ENCODE data around the gene CDKL1. TPM values are rescaled to one million over a fixed set of nuclear protein-coding genes. Genes with fewer than 3 reads are reported as not detected.
A peak's percentile ranks its signal among the peaks of the same experiment; 100 is the strongest.

Gene CDKL1
- total and polyA plus RNA-seq, 2 donors (not counting 1 experiment from before 2014, with no cell fraction given), result 5.3 to 7.9 TPM

DNA sequence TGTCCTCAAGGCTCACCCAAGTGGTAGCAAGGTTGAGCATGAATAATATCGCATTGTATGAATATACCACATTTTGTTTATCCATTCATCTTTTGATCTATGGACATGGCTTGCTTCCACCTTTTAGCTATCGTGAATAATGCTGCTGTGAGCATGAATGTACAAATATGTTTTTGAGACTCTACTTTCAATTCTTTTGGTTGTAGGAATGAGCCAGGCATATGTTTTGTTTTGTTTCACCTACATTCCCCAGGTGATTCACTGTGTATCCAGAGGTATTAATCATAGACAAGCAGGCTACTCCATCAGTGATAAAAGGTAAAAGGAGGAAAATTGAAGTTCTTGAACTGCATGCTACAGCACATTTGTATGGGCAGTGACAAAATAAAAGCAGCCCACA is 35.8 kb downstream of the CDKL1 start:
- intact Hi-C loops (cut with micrococcal nuclease), result no loop called here
- no peaks in the 10 kb centered on the region for H3K9me3 Mint-ChIP-seq (ENCODE audit: insufficient read depth)
- H3K4me1 Mint-ChIP-seq, result peaks cover 36% of the 10 kb centered on the region
- Histone ChIP-seq H3K4me2 (replicated peaks; ENCODE audit: low read depth, low read length, poor library complexity, severe bottlenecking) (no peak overlapping the region), H3K27me3 (replicated peaks in 1 of 4; ENCODE audit: control extremely low read depth in 1 of 4, control insufficient read depth in 3 of 4, insufficient read depth in 4 of 4, low read length in 3 of 4) (no peaks in the 10 kb centered on the region), H2AFZ (ENCODE audit: insufficient read depth, low read depth, low read length, poor library complexity, severe bottlenecking) (no peak overlapping the region), H3K9me3 (ENCODE audit: control extremely low read depth in 1 of 3, control insufficient read depth in 2 of 3, insufficient read depth in 1 of 3, low read length in 2 of 3) (peaks cover 0 to 4% (median 0%) of the 10 kb centered on the region in 3 donors), H3K27ac (ENCODE audit: low read length in 2 of 2) (no peak overlapping the region), H3K4me1 (ENCODE audit: control insufficient read depth in 2 of 2, insufficient read depth in 2 of 2, low read length in 2 of 2) (peaks cover 15 to 24% of the 10 kb centered on the region in 2 donors), H3K36me3 (replicated peaks in 1 of 2; ENCODE audit: control extremely low read depth in 1 of 2, control insufficient read depth in 1 of 2, extremely low read depth in 1 of 2, insufficient read depth in 2 of 2, low read length in 1 of 2) (peaks cover 0 to 18% of the 10 kb centered on the region in 2 experiments), H3K4me3 (ENCODE audit: control extremely low read depth in 1 of 5, extremely low read depth in 1 of 5, insufficient read depth in 1 of 5, low read depth in 2 of 5, low read length in 4 of 5) (no peak overlapping the region), H3K79me2 (ENCODE audit: control insufficient read depth, insufficient read depth, low read length) (no peaks in the 10 kb centered on the region), H3K9ac (ENCODE audit: low read length) (no peak overlapping the region), H4K20me1 (ENCODE audit: control insufficient read depth, insufficient read depth, low read length, poor library complexity, severe bottlenecking) (no peaks in the 10 kb centered on the region)
- ChIA-PET CTCF (no interaction called here), POLR2A (no interaction called here)
- H3K27ac Mint-ChIP-seq, result peak overlapping the region; percentile 5
- WGBS (ENCODE audit: insufficient coverage), result no CpG with 5 or more reads among the region's 2 CpGs
- DNase-seq, result no peak
- TF ChIP-seq, protein P1, sequence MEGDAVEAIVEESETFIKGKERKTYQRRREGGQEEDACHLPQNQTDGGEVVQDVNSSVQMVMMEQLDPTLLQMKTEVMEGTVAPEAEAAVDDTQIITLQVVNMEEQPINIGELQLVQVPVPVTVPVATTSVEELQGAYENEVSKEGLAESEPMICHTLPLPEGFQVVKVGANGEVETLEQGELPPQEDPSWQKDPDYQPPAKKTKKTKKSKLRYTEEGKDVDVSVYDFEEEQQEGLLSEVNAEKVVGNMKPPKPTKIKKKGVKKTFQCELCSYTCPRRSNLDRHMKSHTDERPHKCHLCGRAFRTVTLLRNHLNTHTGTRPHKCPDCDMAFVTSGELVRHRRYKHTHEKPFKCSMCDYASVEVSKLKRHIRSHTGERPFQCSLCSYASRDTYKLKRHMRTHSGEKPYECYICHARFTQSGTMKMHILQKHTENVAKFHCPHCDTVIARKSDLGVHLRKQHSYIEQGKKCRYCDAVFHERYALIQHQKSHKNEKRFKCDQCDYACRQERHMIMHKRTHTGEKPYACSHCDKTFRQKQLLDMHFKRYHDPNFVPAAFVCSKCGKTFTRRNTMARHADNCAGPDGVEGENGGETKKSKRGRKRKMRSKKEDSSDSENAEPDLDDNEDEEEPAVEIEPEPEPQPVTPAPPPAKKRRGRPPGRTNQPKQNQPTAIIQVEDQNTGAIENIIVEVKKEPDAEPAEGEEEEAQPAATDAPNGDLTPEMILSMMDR (IDR thresholded peaks at IDR 0.05), result no peak
- TF ChIP-seq EZH2 (IDR thresholded peaks at IDR 0.05; ENCODE audit: borderline replicate concordance, insufficient read depth, low read depth, low read length, poor library complexity, severe bottlenecking), result no peak
- H3K4me3 Mint-ChIP-seq, result no peak overlapping the region
- H3K27me3 Mint-ChIP-seq, result no peaks in the 10 kb centered on the region
- ATAC-seq (ENCODE audit: low read depth), result no peak

DNA sequence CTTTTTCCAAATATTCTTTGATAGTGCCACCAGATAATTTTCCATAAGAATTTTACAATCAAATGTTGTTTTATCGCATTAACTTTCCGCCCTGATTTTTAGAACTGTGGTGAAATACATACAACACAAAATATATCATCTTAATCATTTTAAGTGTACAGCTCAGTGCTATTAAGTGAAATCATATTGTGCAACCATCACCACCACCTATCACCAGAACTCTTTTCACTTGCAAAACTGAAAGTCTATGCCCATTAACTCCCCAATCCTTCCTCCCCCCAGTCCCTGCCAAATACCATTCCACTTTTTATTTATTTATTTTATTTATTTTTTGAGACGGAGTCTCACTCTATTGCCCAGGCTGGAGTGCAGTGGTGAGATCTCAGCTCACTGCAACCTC is 36.6 kb downstream of the CDKL1 start:
- H3K4me1 Mint-ChIP-seq, result peaks cover 32% of the 10 kb centered on the region

More for the DNA sequence above, 36.6 kb downstream of the CDKL1 start:
- Histone ChIP-seq H3K4me3 (ENCODE audit: control extremely low read depth in 1 of 5, extremely low read depth in 1 of 5, insufficient read depth in 1 of 5, low read depth in 2 of 5, low read length in 4 of 5) (no peak overlapping the region), H4K20me1 (ENCODE audit: control insufficient read depth, insufficient read depth, low read length, poor library complexity, severe bottlenecking) (no peaks in the 10 kb centered on the region), H3K9ac (ENCODE audit: low read length) (no peak overlapping the region), H3K9me3 (ENCODE audit: control extremely low read depth in 1 of 3, control insufficient read depth in 2 of 3, insufficient read depth in 1 of 3, low read length in 2 of 3) (peaks cover 0 to 4% (median 0%) of the 10 kb centered on the region in 3 donors), H3K36me3 (replicated peaks in 1 of 2; ENCODE audit: control extremely low read depth in 1 of 2, control insufficient read depth in 1 of 2, extremely low read depth in 1 of 2, insufficient read depth in 2 of 2, low read length in 1 of 2) (peaks cover 0 to 18% of the 10 kb centered on the region in 2 experiments), H3K27ac (ENCODE audit: low read length in 2 of 2) (no peak overlapping the region), H3K4me1 (ENCODE audit: control insufficient read depth in 2 of 2, insufficient read depth in 2 of 2, low read length in 2 of 2) (peaks cover 15 to 23% of the 10 kb centered on the region in 2 donors), H2AFZ (ENCODE audit: insufficient read depth, low read depth, low read length, poor library complexity, severe bottlenecking) (no peak overlapping the region), H3K79me2 (ENCODE audit: control insufficient read depth, insufficient read depth, low read length) (no peaks in the 10 kb centered on the region), H3K4me2 (replicated peaks; ENCODE audit: low read depth, low read length, poor library complexity, severe bottlenecking) (no peak overlapping the region), H3K27me3 (replicated peaks in 1 of 4; ENCODE audit: control extremely low read depth in 1 of 4, control insufficient read depth in 3 of 4, insufficient read depth in 4 of 4, low read length in 3 of 4) (no peaks in the 10 kb centered on the region)
- intact Hi-C loops (cut with micrococcal nuclease), result no loop called here
- Mint-ChIP-seq H3K27me3 (no peaks in the 10 kb centered on the region), H3K4me3 (no peak overlapping the region), H3K9me3 (ENCODE audit: insufficient read depth) (no peaks in the 10 kb centered on the region), H3K27ac (no peak overlapping the region)
- ATAC-seq (ENCODE audit: low read depth) (no peak), DNase-seq (no peak)
- TF ChIP-seq, protein P1 (IDR thresholded peaks at IDR 0.05), result no peak
- no peak for TF ChIP-seq EZH2 (IDR thresholded peaks at IDR 0.05; ENCODE audit: borderline replicate concordance, insufficient read depth, low read depth, low read length, poor library complexity, severe bottlenecking)
- no CpG with 5 or more reads among the region's 3 CpGs for WGBS (ENCODE audit: insufficient coverage)
- ChIA-PET CTCF (no interaction called here), POLR2A (no interaction called here)
